Measurements from ENCODE around the gene LIN28B. TPM values are rescaled to one million over a fixed set of nuclear protein-coding genes. Genes with fewer than 3 reads are reported as not detected.

Gene LIN28B
- total RNA-seq, 1 donor from 2014 or later, result not detected

- TF ChIP-seq CTCF (conservative IDR thresholded peaks at IDR 0.05; ENCODE audit: low read depth, low read length), result no peak
- H3K4me3 ChIP-seq (ENCODE audit: low read depth, low read length), result no peak overlapping the region
- DNase-seq (ENCODE audit: low read depth), result no peak
Measured at GRCh38 chr6:105045526-105045925, 88.6 kb downstream of the LIN28B start.

DNA sequence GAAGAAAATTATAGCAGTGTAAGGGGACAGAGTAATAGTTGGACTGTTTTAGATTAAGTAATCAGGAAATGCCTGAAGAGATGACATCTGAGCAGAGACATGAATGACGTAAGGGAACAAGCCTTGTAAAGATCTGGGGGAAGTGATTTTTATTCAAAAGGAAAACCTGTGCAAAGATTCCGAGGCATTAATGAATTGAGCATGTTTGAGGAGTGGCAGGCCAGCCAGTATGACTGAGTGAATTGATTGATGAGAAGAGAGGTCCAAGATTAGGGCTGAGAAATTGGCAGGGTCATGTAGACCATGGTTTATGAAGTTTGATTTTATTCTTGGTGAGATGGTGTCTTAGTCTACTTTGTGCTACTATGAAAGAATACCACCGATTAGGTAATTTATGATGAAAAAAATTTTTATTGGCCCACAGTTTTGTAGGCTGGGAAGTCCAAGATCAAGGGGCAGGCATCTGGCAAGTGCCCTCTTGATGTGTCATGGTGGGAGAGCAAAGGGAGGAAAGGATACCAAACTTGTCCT is 95.1 kb downstream of the LIN28B start:
- TF ChIP-seq CTCF (conservative IDR thresholded peaks at IDR 0.05; ENCODE audit: low read depth, low read length), result no peak
- no peak for DNase-seq (ENCODE audit: low read depth)
- H3K4me3 ChIP-seq (ENCODE audit: low read depth, low read length), result no peak overlapping the region

DNA sequence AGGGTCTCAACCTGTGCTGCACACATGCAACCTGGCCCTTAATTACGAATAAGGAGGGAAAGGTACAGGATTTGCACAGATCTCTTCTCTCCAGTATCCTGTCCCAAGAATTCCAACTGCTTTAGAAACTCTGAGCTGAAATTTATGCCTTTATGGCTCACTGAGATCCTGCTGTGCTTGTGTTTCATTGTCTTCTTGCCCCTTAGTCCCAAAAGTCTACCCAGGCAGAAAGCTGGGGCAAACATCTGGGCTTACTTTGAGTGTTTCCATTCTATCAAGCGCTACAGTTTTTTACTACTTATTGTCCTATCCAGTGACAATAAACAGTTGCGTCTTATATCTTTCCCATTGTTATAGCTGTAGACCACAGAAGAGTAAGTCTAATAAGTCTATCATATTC is 99.7 kb downstream of the LIN28B start:
- no peak for DNase-seq (ENCODE audit: low read depth)
- TF ChIP-seq CTCF (conservative IDR thresholded peaks at IDR 0.05; ENCODE audit: low read depth, low read length), result no peak

GRCh38 chr6:105057160-105057559 is 100.3 kb downstream of the LIN28B start:
- no peak for DNase-seq (ENCODE audit: low read depth)
- no peak overlapping the region for H3K4me3 ChIP-seq (ENCODE audit: low read depth, low read length)
- no peak for TF ChIP-seq CTCF (conservative IDR thresholded peaks at IDR 0.05; ENCODE audit: low read depth, low read length)

More for the DNA sequence above, 99.7 kb downstream of the LIN28B start:
- H3K4me3 ChIP-seq (ENCODE audit: low read depth, low read length), result no peak overlapping the region

- H3K4me3 ChIP-seq (ENCODE audit: low read depth, low read length), result no peak overlapping the region
- no peak for DNase-seq (ENCODE audit: low read depth)
- no peak for TF ChIP-seq CTCF (conservative IDR thresholded peaks at IDR 0.05; ENCODE audit: low read depth, low read length)
Measured at GRCh38 chr6:105058316-105058715, 101.4 kb downstream of the LIN28B start.

- no peak overlapping the region for H3K4me3 ChIP-seq (ENCODE audit: low read depth, low read length)
- no peak for DNase-seq (ENCODE audit: low read depth)
- no peak for TF ChIP-seq CTCF (conservative IDR thresholded peaks at IDR 0.05; ENCODE audit: low read depth, low read length)
Measured at GRCh38 chr6:105058846-105059245, 101.9 kb downstream of the LIN28B start.

GRCh38 chr6:105066233-105066632 is 109.3 kb downstream of the LIN28B start:
- DNase-seq (ENCODE audit: low read depth), result no peak
- no peak for TF ChIP-seq CTCF (conservative IDR thresholded peaks at IDR 0.05; ENCODE audit: low read depth, low read length)

More at GRCh38 chr6:105066233-105066632, 109.3 kb downstream of the LIN28B start:
- H3K4me3 ChIP-seq (ENCODE audit: low read depth, low read length), result no peak overlapping the region

Measured in epithelial cell of proximal tubule (primary cell).